HL-60/S4 treated with retinoic acid at 250 ng/mL for 4 days and 3 days (cell line): ENCODE data around the gene KCTD16.

Experiments
- in situ Hi-C: fragments of 300-500 bp; cut with MboI; formaldehyde crosslinking; loops from 2 replicates; pipeline ENCODE4 v1.7.0; 2022; ENCODE audit warnings: low sequenced_read_pairs

The KCTD16 gene

DNA sequence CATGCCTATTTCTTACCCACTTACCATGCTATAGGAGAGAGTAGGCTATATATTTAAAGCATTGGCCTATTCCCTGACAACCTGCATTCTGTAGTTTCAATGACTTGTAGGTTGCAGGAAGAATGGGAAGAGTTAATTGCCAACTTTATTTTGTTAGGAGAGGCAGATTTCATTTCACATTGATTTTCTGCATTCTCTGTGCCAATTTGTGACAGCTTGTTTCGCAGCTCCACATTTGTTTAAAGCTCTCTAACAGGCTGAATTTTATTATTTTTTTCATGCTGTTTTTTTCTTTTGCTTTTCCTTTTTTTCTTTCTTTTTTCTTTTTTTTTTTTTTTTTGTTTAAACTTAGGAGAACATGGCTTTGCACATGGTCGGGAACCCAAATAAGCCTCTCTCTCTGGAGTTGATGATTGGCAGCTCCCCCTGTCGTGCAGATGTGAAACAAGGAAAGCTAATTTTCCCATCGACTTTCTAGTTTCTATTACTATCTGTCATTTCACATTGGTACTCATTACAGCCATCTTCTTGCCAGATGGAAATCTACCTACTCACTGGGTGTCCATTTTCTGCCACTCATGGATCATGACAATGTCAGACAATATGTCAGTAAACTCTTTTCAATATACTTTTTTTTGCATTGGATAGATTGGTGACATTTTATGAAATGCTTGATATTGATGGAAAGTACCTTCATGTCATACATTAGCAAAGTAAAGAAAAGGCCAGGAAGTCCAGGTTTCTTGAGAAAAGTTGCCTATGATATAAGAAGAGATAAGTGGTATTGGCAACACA lies 223.2 kb downstream of the KCTD16 start:
- in situ Hi-C loops, result no loop called here

DNA sequence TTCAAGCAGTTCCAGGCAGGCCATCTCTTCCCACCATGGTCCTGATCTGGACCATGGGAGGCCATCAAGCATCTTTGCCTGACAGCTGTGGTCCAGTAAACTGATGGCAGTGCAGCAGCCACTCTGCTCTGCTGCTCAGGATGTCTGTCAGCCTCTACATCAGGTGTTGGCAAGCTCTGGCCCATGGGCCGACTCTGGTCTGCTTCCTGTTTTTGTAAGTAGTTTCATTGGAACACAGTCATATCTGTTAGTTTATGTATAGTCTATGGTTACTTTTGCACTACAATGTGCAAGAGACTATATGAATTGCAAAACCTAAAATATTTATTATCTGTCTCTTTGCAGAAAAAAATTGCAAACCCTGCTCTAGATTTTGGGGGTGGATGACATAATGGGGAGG lies 225.0 kb downstream of the KCTD16 start:
- in situ Hi-C loops, result no loop called here

DNA sequence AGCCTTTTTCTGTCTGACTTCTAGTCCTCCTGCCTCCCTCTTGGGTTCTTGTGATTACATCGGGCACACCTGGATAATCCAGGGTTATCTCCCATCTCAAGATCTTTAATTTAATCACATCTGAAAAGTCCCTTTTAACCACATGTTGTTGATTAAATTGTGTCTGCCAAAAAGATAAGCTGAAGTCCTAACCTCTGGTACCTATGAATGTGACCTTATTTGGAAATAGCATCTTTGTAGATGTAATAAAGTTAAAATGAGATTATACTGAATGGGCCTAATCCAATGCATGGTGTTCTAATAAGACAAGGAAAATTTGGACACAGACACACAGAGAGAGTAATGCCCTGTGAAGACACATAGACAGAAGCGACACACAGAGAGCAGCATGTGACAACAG lies 232.4 kb downstream of the KCTD16 start:
- in situ Hi-C loops, result no loop called here

DNA sequence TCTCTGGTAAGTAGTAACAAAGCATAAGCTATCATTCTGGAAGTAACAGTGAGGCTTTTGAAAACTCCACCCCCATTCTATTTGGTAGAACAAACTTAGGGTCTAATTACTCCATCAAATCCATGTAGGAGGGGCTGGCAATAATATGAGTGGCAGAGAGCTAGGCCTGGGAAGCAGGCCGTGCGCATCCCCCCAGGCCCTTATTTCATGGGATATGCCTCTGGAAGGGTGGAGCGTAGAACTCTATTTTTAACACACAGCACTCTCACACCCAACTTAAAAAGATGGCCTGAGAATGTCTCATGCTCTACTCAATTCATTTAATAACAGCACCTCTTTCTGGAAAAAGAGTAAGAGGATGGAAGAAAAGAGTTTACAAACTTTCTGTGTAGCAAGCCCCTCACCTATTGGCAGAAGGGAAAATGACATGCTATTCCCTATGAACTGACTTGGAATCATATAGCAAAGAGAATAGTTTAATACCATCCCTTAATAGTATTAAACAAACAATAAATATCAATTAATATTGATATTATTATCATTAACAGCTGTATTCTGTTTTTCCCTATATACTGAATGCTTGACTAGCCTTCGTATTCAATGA lies 233.2 kb downstream of the KCTD16 start:
- in situ Hi-C loops, result no loop called here

DNA sequence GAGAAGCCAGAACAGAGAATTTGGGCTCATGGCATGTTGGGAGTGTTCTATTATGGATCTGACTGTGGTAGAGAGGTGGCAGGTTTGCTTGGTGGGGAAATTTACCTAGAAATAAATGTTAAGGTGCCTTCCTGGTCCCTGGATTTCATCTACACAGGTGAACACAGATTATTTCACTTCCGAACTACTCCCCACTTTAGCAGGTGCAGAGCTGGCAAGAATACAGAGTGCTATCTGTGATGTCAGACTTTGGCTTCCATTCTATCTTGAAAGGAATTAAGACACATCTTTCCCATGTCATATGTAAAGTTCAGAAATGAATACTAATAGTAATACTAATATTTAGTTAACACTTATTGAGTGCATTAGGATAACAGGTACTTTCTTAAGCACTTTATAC lies 234.0 kb downstream of the KCTD16 start:
- in situ Hi-C loops, result no loop called here

DNA sequence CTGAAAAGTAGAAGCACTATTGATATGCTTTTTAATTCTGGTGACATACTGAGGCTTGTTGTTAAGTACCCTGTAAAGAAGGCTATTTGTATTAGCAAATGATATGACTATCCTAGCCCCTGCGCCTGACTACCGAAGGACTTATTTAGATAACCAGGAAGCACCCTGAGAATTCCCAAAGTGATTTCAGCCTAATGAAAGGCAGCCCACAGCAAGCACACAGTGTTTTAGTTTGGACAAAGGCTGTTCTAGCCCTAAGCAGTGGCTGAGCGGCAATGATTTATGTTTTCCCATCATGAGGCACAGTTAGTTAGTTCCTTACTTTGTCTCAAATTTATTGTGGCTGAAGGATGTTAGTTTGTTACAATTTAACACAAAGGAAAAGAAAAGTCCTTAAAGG lies 235.3 kb downstream of the KCTD16 start:
- in situ Hi-C loops, result no loop called here

DNA sequence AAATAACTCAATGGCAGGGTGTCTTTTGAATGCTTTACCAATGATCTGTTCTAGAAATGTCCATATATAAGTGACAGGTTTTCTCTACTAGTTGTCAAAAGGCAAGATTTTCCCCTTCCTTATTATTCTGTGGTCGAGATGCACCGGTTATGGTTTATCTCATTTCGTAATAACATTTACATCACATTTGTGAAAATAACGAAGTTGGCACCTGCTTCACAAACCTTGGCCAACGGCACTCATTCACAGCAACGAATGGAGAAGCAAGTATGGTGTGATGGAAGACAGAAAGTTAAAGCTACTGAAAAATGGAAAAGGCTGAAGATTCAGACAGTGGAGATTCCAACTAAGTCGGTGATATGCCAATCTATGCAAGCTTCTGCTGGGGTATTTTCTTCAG lies 235.8 kb downstream of the KCTD16 start:
- in situ Hi-C loops, result no loop called here

DNA sequence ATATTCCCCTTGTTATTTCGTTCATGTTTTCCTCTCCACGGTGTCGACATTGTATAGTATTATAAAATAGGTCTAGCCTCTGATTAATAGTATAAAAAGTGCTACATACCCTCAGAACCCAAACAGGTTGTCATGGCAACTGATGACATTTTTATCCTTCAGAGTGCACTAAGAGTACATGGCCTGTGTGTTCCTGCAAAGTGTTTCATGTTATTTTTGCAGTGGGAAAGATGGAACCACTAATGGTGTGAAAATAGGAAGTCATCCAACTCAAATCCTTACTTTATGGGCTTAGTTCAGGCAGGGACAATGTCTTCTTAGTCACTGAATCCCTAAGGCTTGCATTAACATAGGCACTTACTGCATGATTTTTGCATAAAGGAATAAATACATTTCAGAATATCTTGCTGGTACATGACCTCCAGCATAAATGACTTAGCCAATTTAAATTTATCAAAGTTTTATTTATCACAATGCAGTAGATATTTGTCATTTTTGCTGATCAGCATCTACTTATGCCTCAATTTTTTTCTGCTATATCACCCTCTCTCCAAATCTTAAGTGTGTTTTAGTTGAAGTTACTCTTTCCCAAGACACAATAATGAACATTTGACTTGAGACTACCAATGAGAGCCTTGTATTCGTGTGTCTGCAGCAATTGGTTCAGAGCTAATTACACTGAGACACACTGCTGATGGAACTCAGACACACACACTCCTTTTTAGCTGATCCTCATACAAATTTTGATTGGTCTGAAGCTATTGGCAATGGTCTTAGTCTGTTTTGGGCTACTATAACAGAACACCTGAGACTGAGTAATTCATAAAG lies 243.7 kb downstream of the KCTD16 start:
- in situ Hi-C loops, result no loop called here

DNA sequence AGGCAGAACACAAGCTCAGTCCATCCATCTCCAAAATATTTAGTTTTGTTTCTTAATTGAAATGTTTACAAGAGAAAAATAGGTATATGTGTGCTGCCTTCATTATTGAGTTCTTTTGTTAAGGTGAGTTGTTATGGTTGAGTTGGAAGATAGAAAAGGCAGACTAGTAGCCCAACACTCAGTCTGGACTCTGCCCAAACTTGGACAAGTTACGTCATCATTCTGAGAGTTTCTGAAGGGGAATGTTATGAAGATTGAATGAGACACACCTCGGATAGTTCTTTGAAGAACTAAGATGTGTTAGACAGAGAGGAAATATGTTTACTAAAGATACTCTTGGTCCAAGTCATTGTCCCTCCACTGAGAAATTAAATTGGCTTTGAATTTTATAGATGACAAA lies 245.5 kb downstream of the KCTD16 start:
- in situ Hi-C loops, result no loop called here

DNA sequence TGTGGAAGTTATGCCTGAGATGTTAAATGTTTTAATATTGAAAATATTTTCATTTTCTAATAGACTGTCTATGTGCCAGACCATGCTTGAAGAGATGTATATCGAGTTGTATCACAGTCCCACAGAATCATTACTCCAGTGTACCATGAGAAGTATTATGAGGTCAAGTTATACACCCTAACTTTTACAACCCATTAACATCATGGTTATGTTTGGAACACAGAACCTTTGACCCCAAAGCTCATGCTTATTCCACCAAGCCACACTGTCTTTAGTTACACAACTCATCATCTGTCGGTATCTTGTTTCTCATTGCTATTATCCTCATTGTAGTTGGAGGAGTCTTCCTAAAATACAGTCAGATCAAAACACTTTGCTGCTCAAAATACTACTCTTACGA lies 248.0 kb downstream of the KCTD16 start:
- in situ Hi-C loops, result no loop called here

DNA sequence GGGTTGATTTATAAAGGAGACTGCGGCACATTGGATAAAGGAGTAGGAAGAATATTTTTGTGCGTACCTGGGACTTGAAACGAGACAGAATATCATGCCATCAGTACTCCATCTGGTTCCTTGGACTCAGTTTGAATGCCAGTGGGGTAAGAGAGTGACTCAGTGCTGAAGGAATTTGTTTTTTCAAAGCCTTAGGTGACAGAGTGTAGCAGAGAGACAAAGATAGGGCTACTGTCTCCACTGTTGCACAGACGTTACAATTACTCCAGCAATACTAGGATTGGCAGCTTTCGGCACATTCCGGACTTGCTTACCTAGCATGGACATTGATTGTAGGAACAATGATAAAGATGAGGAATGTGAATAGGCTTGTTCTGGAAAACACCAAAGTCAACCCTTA lies 250.7 kb downstream of the KCTD16 start:
- in situ Hi-C loops, result no loop called here

DNA sequence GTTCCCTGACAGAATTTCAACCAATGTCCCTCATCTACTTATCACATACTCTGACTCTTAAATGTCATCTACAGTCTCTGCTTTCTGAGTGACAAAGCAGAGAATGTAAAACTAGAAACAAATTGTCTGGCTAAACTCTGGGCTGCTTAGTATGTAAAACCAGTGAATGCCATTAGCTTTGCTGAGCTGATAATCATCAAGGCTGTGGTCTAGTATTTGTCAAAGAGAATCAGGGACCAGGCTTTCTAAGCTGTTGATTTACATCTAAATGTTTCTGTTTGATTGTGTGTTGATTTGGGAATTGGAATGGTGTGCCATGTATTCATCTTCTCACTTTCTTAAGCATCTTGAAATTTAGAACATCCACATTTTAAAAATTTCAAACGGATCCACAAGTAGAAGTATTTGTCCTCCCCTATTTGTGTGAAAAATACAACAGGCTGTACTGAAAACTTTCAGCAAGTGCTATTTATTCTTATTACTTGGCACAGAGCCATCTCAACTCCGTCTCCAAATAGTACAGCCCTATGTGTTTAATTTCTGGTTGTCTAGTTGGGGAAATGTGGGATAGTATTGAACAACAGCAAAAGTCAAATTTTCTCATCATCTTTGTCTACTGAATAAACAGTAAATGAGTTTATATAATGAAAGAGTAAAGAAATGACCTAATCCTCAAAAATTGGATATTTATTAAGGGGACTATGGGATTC lies 251.5 kb downstream of the KCTD16 start:
- in situ Hi-C loops, result no loop called here

DNA sequence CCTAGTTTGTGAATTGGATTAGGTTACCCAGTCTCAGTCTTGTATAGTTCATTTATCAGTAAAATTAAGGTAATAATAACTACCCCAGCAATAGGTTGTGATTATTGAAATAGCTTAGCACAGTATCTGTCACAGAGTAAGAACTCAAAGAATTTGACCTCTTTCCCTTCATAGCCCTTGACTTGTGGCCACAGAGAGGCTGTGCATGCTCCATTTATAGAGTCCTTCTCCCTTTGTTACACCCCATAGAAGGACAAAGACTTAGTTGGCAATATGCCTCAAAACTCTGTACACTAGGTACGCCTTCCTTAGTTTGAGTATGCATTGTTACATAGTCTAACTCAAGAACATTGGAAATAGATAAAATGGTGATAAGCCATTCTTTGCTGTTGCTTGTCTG lies 257.2 kb downstream of the KCTD16 start:
- in situ Hi-C loops, result no loop called here

DNA sequence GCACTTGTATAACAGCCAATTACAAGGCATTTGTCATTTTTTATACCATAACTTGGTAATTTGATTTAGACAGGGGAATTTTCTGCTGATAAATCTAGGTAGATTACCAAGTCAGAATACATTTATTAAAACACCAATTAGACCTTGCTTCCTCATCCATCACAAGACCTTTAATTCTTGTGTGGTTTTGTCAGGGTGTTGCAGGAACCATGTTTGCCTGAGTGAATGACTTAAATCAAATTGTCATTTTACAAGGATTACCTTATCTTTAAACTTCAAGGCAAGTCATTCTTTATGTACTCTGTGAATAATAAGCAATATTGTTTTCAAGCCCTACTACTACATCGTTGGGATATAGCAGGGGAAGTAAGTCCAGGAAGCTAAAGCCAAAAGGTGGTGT lies 257.7 kb downstream of the KCTD16 start:
- in situ Hi-C loops, result no loop called here

DNA sequence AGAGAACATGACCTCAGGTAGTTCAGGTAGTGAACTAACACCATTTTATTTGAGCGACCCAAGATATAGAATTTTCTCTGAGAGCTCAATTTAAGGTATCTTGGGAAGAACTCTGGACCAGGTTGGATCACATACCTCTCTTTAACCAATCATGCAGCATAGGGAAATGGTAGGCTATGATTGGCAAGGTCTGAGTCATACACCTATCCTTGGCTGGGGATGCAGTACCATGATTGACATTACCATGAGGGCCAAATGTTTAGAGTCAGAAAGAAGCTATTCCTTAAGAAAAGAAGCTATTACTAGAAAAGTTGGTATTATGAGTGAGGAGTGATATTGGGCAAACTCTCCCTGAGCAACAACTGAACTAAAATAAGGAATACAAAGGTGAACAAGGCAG lies 258.7 kb downstream of the KCTD16 start:
- in situ Hi-C loops, result no loop called here

DNA sequence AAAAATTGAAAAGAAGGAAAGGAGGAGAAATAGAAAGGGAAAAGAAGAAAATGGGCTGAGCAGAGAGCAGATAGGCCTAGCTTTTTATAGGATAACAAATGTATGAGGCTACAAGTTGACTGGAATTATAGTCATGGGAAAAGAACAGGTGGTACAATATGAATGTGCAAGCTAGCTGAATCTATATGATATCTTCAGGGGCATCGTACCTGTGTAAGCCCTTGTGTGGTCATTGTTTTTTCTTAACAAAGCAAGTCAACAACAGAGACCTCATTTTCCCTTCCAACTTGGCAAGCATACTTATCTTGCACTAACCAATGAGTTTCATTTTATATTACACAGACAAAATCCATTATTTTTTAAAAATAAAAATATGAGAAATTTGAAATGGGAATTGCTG lies 259.2 kb downstream of the KCTD16 start:
- in situ Hi-C loops, result no loop called here

DNA sequence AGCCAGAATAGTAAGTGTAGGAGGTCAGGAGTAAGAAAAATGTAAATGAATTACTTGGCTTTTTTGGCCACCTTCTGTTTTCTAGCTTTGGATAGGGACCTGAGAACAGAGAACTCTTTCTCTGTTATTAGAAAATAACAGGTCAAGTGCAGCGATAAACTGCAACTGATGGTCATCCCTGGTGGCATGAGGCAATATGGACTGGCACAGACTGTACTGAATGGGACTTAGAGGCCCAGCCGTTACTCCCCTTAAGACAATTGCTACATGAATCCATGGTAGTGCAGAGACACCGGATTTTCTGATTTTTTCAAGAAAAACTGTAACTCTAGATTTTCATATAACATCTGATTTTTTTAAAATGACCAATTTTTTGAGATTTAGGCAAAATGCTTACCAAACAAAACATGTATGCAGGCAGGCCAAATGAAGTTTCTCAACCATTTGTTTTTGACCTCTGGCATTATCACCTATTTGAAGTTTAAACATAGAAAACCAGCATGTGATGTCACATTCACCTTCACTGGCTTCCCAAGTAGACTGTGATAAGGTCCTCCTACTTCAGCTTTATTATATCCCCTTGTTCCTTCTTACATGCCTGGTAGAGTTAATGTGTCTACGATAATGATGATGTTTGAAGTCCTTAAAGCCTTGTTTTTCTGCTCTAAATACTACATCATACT lies 262.6 kb downstream of the KCTD16 start:
- in situ Hi-C loops, result no loop called here

DNA sequence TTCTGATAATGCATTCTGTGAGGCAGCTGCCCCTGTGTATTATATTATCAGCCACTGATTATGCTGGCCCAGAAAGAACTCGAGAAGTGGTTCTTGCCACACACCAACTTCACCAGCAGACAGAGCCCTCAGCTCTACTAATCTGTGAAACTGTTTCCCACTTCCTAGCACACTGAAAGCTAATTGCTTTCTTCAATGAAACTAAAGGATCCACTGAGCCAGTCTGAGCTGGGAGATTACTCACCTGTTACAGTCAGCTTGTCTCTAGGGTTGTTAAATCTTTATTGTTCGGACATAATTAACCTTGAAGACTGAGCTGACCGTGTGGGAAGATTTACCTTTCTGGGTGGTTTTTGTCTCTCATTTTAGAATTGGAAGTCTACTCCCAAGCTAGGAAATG lies 263.2 kb downstream of the KCTD16 start:
- in situ Hi-C loops, result no loop called here

DNA sequence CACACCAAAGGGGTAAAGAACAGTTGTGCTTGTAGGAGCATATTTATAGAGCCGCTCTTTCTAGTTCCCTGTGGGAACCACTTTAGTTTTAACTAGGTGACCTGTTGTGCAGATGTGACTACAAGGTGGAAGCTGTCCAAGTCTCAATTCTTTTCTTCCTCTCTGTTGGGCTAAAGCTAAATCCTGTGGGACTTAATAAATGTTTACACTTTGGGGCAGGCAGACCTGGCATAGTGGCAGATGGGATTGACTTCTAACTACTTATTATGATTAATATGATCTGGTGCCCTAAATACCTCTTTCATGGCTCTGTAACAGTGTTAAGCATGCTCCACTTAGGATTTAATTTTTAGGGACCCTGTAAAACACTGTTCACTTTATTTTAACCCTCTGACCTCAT lies 265.3 kb downstream of the KCTD16 start:
- in situ Hi-C loops, result no loop called here

DNA sequence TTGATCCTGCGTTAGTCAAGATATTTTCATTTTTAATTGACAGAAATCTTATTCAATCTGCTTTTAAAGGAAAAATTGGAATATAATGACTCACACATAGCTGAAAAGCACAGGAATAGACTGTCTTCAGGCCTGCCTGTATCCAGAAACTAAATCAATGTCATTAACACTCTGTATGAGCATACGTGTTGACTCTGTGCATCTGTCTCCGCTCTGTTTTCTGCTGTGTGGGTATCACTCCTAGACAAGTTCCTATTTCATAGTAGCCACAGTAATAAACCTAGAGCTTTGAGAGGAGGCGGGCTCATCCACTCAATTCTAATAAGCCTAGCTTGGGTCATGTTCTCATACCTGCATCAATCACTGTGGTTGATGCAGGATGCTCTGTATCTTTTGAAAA lies 267.6 kb downstream of the KCTD16 start:
- in situ Hi-C loops, result no loop called here

DNA sequence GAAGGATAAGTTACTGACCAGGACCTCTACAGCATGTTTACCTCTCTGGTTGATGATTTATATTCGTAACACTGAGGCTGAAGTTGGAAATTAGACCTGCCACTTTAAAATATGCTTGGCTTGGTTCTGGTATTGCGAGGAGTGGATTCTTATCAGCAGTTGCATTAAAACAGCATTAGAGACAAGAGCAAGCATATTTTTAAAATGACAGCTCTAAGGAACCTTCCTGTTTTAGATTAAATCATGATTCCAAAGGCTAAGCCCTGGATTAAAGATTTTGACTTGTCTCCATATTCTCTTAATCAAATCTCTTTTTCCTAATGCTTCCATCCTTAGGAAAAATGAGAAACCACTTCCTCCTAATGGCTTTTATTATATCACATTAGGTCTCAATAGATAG lies 277.8 kb downstream of the KCTD16 start:
- in situ Hi-C loops, result no loop called here
